HCT116 (cell line): ENCODE data around the gene ATP7B. TPM values are rescaled to one million over a fixed set of nuclear protein-coding genes. Genes with fewer than 3 reads are reported as not detected.

Experiments used
- ATAC-seq: fragments of 200-7000 bp; cut with Tn5 transposase; 2 replicates; pipeline ENCODE4 v1.9.1; 2020; ENCODE audit warnings: mild to moderate bottlenecking, moderate library complexity
- BruUV-seq: library from RNA; stranded (reverse); fragments of 400-500 nt; replicated peaks from 2 replicates; lab custom pipeline; 2021; lab: Mats Ljungman, UMichigan
- CTCF ChIA-PET: fragments of 300-600 bp; sonication (Branson Sonifier 250); formaldehyde crosslinking; loops from one replicate; lab custom pipeline; 2021; ENCODE audit warnings: antibody characterized with exemption; lab: Charles Lee
- POLR2A ChIA-PET: fragments of 300-600, 350-600 bp; sonication (Branson Sonifier 250); formaldehyde crosslinking; loops from one replicate; lab custom pipeline; 2021; ENCODE audit warnings: antibody characterized with exemption; lab: Charles Lee
- RAD21 ChIA-PET, 2 experiments: fragments of 300-600 bp; sonication (Branson Sonifier 250); formaldehyde crosslinking; loops; one replicate each; lab custom pipeline; 2023; ENCODE audit warnings: low total read pairs in 2 of 2; ENCODE audit not compliant: uncharacterized antibody in 2 of 2, unreplicated experiment in 2 of 2, low non-redundant PET in 1 of 2; lab: Charles Lee
- DNase-seq: peaks from one replicate; pipeline ENCODE4 v3.0.0-alpha.2; 2010; ENCODE audit warnings: low read depth, low spot score
- H2AFZ ChIP-seq: fragments of 200-600 bp; shearing (Covaris generic), sonication (generic); 2 replicates; pipeline ENCODE4 v1.6.1; 2017; ENCODE audit warnings: low read depth, mixed run types, mixed read lengths, antibody characterized with exemption, low read length; ENCODE audit not compliant: poor library complexity, severe bottlenecking
- H3K27ac ChIP-seq: 2 replicates; pipeline ENCODE4 v1.5.1; 2012; ENCODE audit warnings: low read depth, low read length
- H3K27me3 ChIP-seq: fragments of 200-600 bp; sonication (generic); 2 replicates; pipeline ENCODE4 v1.6.1; 2016; ENCODE audit warnings: mixed run types, low read length, mixed read lengths; ENCODE audit not compliant: insufficient read depth
- H3K36me3 ChIP-seq, 2 experiments: fragments of 200-500 bp in 1 of 2; fragments of 200-600 bp in 1 of 2; sonication (Bioruptor generic) in 1 of 2; sonication (generic) in 1 of 2; 2 replicates each; pipeline versions ENCODE4 v1.5.1 to v1.6.1; 2014 to 2016; ENCODE audit warnings: low read length in 2 of 2, inconsistent platforms in 1 of 2, mixed read lengths in 1 of 2, mixed run types in 1 of 2; ENCODE audit not compliant: insufficient read depth in 2 of 2, control insufficient read depth in 1 of 2
- H3K4me1 ChIP-seq, 2 experiments: fragments of 200-600 bp in 1 of 2; sonication (generic) in 1 of 2; 2 replicates each; pipeline versions ENCODE4 v1.5.1 to v1.6.1; 2012 to 2017; ENCODE audit warnings: low read length in 2 of 2, inconsistent platforms in 1 of 2, mild to moderate bottlenecking in 1 of 2, mixed read lengths in 1 of 2, mixed run types in 1 of 2, moderate library complexity in 1 of 2; ENCODE audit not compliant: insufficient read depth in 2 of 2, control insufficient read depth in 1 of 2
- H3K4me2 ChIP-seq: fragments of 200-600 bp; sonication (generic); 2 replicates; pipeline ENCODE4 v1.6.1; 2017; ENCODE audit warnings: mixed run types, low read length, mixed read lengths
- H3K4me3 ChIP-seq, 2 experiments: fragments of 200-600 bp in 1 of 2; sonication (generic) in 1 of 2; replicated peaks in 1 of 2; 2 replicates each; pipeline ENCODE4 v1.5.1; 2011 to 2016; ENCODE audit warnings: low read length in 2 of 2, control low read depth in 1 of 2, low read depth in 1 of 2, mild to moderate bottlenecking in 1 of 2, mixed read lengths in 1 of 2, mixed run types in 1 of 2
- H3K79me2 ChIP-seq: fragments of 200-600 bp; sonication (generic); 2 replicates; pipeline ENCODE4 v1.6.1; 2017; ENCODE audit warnings: mild to moderate bottlenecking, mixed run types, low read length, moderate library complexity, mixed read lengths; ENCODE audit not compliant: insufficient read depth
- H3K9ac ChIP-seq: fragments of 200-600 bp; sonication (generic); 2 replicates; pipeline ENCODE4 v1.6.1; 2016; ENCODE audit warnings: low read length, mixed read lengths
- H3K9me2 ChIP-seq: fragments of 200-600 bp; sonication (generic), shearing (Covaris generic); 2 replicates; pipeline ENCODE4 v1.6.1; 2017; ENCODE audit warnings: mixed run types, mild to moderate bottlenecking, moderate library complexity; ENCODE audit not compliant: insufficient read depth
- H3K9me3 ChIP-seq, 2 experiments: fragments of 200-500 bp in 1 of 2; fragments of 200-600 bp in 1 of 2; sonication (Bioruptor generic) in 1 of 2; sonication (generic) in 1 of 2; 2 replicates each; pipeline ENCODE4 v1.6.1; 2014 to 2017; ENCODE audit warnings: low read length in 2 of 2, mixed read lengths in 2 of 2, inconsistent platforms in 1 of 2, low read depth in 1 of 2, mild to moderate bottlenecking in 1 of 2, mixed run types in 1 of 2, moderate library complexity in 1 of 2; ENCODE audit not compliant: control insufficient read depth in 1 of 2, insufficient read depth in 1 of 2
- H4K20me1 ChIP-seq: fragments of 200-600 bp; sonication (generic), shearing (Covaris generic); 2 replicates; pipeline ENCODE4 v1.6.1; 2017; ENCODE audit warnings: mixed run types, mild to moderate bottlenecking, moderate library complexity; ENCODE audit not compliant: insufficient read depth
- ATF3 ChIP-seq: IDR thresholded peaks from 2 replicates; pipeline ENCODE4 v1.6.1; 2012
- CEBPB ChIP-seq: IDR thresholded peaks from 2 replicates; pipeline ENCODE4 v1.6.1; 2012; ENCODE audit warnings: low read depth
- CTCF ChIP-seq, 3 experiments: fragments of 200-600 bp in 1 of 3; sonication (generic) in 1 of 3; IDR thresholded peaks in 2 of 3; conservative IDR thresholded peaks in 1 of 3; 2 replicates each; pipeline ENCODE4 v1.5.1; 2012 to 2017; ENCODE audit warnings: low read depth in 2 of 3, low read length in 2 of 3, antibody characterized with exemption in 1 of 3, borderline replicate concordance in 1 of 3, control low read depth in 1 of 3, mild to moderate bottlenecking in 1 of 3, mixed read lengths in 1 of 3, mixed run types in 1 of 3, moderate library complexity in 1 of 3; ENCODE audit not compliant: insufficient read depth in 1 of 3
- EGR1 ChIP-seq: IDR thresholded peaks from 2 replicates; pipeline ENCODE4 v1.6.1; 2012; ENCODE audit warnings: low read depth
- JUND ChIP-seq: IDR thresholded peaks from 2 replicates; pipeline ENCODE4 v1.6.1; 2012
- POLR2A ChIP-seq: IDR thresholded peaks from 2 replicates; pipeline ENCODE4 v1.7.0; 2011; ENCODE audit warnings: borderline replicate concordance; ENCODE audit not compliant: insufficient read depth, insufficient read length; ENCODE audit errors: extremely low read depth
- POLR2AphosphoS5 ChIP-seq: IDR thresholded peaks from 2 replicates; pipeline ENCODE4 v1.6.1; 2011; ENCODE audit warnings: mild to moderate bottlenecking, low read depth, low read length, moderate library complexity
- RAD21 ChIP-seq: IDR thresholded peaks from 2 replicates; pipeline ENCODE4 v1.6.1; 2012; ENCODE audit warnings: low read depth, mild to moderate bottlenecking
- REST ChIP-seq: IDR thresholded peaks from 2 replicates; pipeline ENCODE4 v1.6.1; 2012; ENCODE audit warnings: low read depth
- SP1 ChIP-seq: IDR thresholded peaks from 2 replicates; pipeline ENCODE4 v1.6.1; 2012; ENCODE audit warnings: low read depth
- YY1 ChIP-seq: IDR thresholded peaks from 2 replicates; pipeline ENCODE4 v1.6.1; 2011; ENCODE audit warnings: low read length, low read depth, moderate library complexity, mild to moderate bottlenecking; ENCODE audit not compliant: insufficient replicate concordance; ENCODE audit errors: extremely low read depth
- intact Hi-C: fragments of 100-400 bp; cut with micrococcal nuclease; formaldehyde crosslinking; loops from 2 replicates; pipeline ENCODE4 v1.10.0; 2022
- total RNA-seq: library from RNA; stranded (reverse); gene quantifications from one replicate; pipeline ENCODE4 v1.2.1, GENCODE V29; 2021; ENCODE audit not compliant: unreplicated experiment

The ATP7B gene
- total RNA-seq, 1 experiment from 2014 or later = 10.3 TPM

GRCh38 chr13:51895906-51896888 lies 115.1 kb downstream of the ATP7B start:
- Histone ChIP-seq H4K20me1 (no peaks in the 10 kb centered on the region), H2AFZ (no peak overlapping the region), H3K4me3 (no peak overlapping the region), H3K4me2 (no peak overlapping the region), H3K36me3 (no peaks in the 10 kb centered on the region), H3K4me1 (no peaks in the 10 kb centered on the region), H3K27ac (no peak overlapping the region), H3K9ac (no peak overlapping the region), H3K79me2 (no peaks in the 10 kb centered on the region)
- CTCF ChIA-PET = interaction anchor here (1.2 to 2.4 kb wide), 7 partner anchors 15 to 554 kb away, joined by 3 to 24 read pairs (median 4); partner anchors contain the start of genes NEK5 and VPS36
- peak; percentile 29 for DNase-seq
- POLR2A ChIA-PET = no interaction called here
- no peak for TF ChIP-seq CEBPB
- TF ChIP-seq RAD21 = peak; percentile 78
- peak; percentile 77 to 81 (median 81); a peak in 5 of 6 replicates for TF ChIP-seq CTCF (IDR thresholded peaks at IDR 0.05 in 2 of 3, conservative IDR thresholded peaks at IDR 0.05 in 1 of 3; ENCODE audit: borderline replicate concordance in 1 of 3, insufficient read depth in 1 of 3, low read depth in 2 of 3, low read length in 2 of 3)
- TF ChIP-seq, all 23 proteins: peak for 2
- Histone ChIP-seq H3K9me2 (no peaks in the 10 kb centered on the region), H3K9me3 (no peaks in the 10 kb centered on the region), H3K27me3 (peaks cover 6% of the 10 kb centered on the region; the same call in 1 of the 2 replicates)
- BruUV-seq = no TSS peak
- RAD21 ChIA-PET = interaction anchor here in 1 of 2 experiments (1.2 to 1.4 kb wide), 2 partner anchors 232 to 340 kb away, joined by 3 to 7 read pairs; no protein-coding TSS in a partner anchor
- ATAC-seq = peak; percentile 99
- intact Hi-C loops = loop anchor here (1.0 kb wide), 2 partner anchors 231 to 305 kb away; no protein-coding TSS in a partner anchor

GRCh38 chr13:51894239-51894638 lies 117.0 kb downstream of the ATP7B start:
- Histone ChIP-seq H4K20me1 (no peaks in the 10 kb centered on the region), H3K4me2 (no peak overlapping the region), H3K36me3 (no peaks in the 10 kb centered on the region), H3K27ac (no peak overlapping the region), H2AFZ (no peak overlapping the region), H3K27me3 (peaks cover 6% of the 10 kb centered on the region; the same call in 1 of the 2 replicates), H3K4me1 (no peaks in the 10 kb centered on the region), H3K9me2 (no peaks in the 10 kb centered on the region), H3K4me3 (no peak overlapping the region), H3K79me2 (no peaks in the 10 kb centered on the region), H3K9ac (no peak overlapping the region), H3K9me3 (no peaks in the 10 kb centered on the region)
- intact Hi-C loops = no loop called here
- BruUV-seq = no TSS peak
- RAD21 ChIA-PET = no interaction called here
- TF ChIP-seq EGR1 (no peak), POLR2AphosphoS5 (no peak), POLR2A (no peak), REST (no peak), YY1 (no peak), ATF3 (no peak), SP1 (no peak), JUND (no peak)
- 0 out of 2 replicates have a peak, but pooled peaks have one; percentile 29 for ATAC-seq
- no peak for DNase-seq
- POLR2A ChIA-PET = no interaction called here
- CTCF ChIA-PET = interaction anchor here (0.9 kb wide), 1 partner anchor 16 kb away, joined by 3 read pairs; no protein-coding TSS in a partner anchor
